Measurements from ENCODE around the gene CNN2. TPM values are rescaled to one million over a fixed set of nuclear protein-coding genes. Genes with fewer than 3 reads are reported as not detected.
A peak's percentile ranks its signal among the peaks of the same experiment; 100 is the strongest.

The CNN2 gene
- total RNA-seq, 2 experiments from 2014 or later = 513 to 519 TPM

DNA sequence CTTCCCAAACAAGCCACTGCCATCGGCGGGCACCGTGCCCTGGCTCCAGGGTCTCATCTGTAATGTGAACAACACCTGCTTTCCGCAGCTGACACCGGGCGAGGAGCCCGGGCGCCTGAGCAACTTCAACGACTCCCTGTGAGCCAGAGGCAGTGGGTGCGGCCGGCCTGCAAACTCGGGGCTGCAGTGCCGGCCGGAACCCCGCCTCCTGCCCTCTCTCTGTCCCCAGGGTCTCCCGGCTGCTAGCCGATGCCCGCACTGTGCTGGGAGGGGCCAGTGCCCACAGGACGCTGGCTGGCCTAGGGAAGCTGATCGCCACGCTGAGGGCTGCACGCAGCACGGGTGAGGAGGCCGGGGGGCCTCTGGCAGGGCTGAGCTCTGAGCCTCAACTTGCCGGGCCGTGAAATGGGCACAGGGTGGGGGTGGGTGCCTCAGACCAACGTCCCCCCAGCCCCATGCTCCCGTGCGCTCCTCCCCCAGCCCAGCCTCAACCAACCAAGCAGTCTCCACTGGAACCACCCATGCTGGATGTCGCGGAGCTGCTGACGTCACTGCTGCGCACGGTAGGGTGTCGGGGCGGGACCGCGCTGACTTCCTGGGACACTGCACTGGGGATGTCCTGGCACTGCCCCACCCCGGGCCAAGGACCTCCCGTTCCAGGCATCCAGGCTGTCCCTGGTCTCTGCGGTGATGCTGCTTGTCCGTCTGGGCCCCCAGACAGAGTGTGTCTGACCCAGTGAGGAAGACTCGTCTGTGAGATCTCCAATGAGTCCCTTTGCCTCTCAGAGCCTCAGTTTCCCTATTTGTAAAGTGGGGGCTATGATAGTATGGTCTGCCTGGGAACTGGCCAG, 15.7 kb downstream of the CNN2 start:
- no peak for DNase-seq
- no peak overlapping the region for H3K27ac Mint-ChIP-seq
- no peak overlapping the region for H3K4me3 Mint-ChIP-seq
- H3K9me3 Mint-ChIP-seq = no peaks in the 10 kb centered on the region
- H3K4me1 Mint-ChIP-seq = peaks cover 52% of the 10 kb centered on the region
- peaks cover 51% of the 10 kb centered on the region for H3K36me3 Mint-ChIP-seq (ENCODE audit: low read depth)
- CTCF ChIA-PET = interaction anchor here (1.1 to 2.1 kb wide), 2 partner anchors 12 to 151 kb away, joined by 3 to 5 read pairs; no protein-coding TSS in a partner anchor
- POLR2A ChIA-PET = interaction anchor here (0.9 to 7.2 kb wide), 10 partner anchors 10 to 241 kb away, joined by 3 to 134 read pairs (median 14); partner anchors contain the start of genes ARHGAP45, CNN2, RNU6-2 and TMEM259
- H3K27me3 Mint-ChIP-seq = no peaks in the 10 kb centered on the region

DNA sequence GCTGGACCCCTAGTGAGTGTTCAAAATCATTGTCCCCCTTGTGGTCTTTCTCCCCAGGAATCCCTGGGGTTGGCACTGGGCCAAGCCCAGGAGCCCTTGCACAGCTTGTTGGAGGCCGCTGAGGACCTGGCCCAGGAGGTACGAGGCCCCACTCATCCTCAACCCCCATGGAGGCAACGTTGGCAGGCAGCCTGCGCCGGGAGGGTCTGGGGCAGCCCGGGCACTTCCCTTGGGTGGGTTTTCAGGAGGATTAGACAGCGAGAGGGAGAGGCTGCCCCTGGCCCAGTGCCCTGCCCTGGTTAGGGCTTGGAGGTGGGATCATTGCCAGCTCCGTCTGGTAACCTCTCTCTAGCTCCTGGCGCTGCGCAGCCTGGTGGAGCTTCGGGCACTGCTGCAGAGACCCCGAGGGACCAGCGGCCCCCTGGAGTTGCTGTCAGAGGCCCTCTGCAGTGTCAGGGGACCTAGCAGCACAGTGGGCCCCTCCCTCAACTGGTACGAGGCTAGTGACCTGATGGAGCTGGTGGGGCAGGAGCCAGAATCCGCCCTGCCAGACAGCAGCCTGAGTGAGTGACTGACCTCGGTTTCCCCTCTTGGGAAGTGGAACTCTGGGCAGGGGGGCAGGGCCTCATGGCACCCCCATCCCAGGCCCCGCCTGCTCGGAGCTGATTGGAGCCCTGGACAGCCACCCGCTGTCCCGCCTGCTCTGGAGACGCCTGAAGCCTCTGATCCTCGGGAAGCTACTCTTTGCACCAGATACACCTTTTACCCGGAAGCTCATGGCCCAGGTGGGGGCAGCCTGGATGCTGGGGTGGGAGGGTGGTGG, 16.5 kb downstream of the CNN2 start:
- no peaks in the 10 kb centered on the region for H3K9me3 Mint-ChIP-seq
- no peaks in the 10 kb centered on the region for H3K27me3 Mint-ChIP-seq
- peaks cover 45% of the 10 kb centered on the region for H3K36me3 Mint-ChIP-seq (ENCODE audit: low read depth)
- no peak overlapping the region for H3K27ac Mint-ChIP-seq
- CTCF ChIA-PET = interaction anchor here (2.1 kb wide), 1 partner anchor 150 kb away, joined by 5 read pairs; no protein-coding TSS in a partner anchor
- DNase-seq = no peak
- POLR2A ChIA-PET = interaction anchor here (0.7 to 1.4 kb wide), 8 partner anchors 11 to 45 kb away, joined by 3 to 7 read pairs (median 3); partner anchors contain the start of genes ARHGAP45 and CNN2
- peaks cover 45% of the 10 kb centered on the region for H3K4me1 Mint-ChIP-seq
- no peak overlapping the region for H3K4me3 Mint-ChIP-seq

DNA sequence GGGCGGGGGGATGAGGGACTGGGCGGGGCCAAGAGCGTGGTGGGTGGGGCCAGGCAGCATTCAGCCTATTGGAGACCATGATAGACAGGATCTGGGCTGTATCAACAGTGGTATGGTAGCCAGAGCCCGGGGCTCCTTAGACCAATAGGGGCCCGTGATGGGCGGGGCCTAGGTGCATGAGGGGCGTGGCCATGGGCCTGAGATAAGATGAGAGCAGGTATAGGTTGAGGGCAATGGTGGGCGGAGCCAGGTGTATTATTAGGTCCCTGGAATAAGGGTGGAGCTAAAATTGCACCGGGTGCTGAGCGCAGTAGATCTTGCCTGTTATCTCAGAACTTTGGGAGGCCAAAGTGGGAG, 18.8 kb downstream of the CNN2 start:
- Mint-ChIP-seq H3K9me3 (no peaks in the 10 kb centered on the region), H3K4me1 (peaks cover 24% of the 10 kb centered on the region), H3K27ac (peak overlapping the region; percentile 54), H3K27me3 (no peaks in the 10 kb centered on the region), H3K4me3 (no peak overlapping the region), H3K36me3 (ENCODE audit: low read depth) (peaks cover 26% of the 10 kb centered on the region)
- ChIA-PET POLR2A (interaction anchor here (1.0 kb wide), 1 partner anchor 27 kb away, joined by 3 read pairs; no protein-coding TSS in a partner anchor), CTCF (no interaction called here)
- peak; percentile 77 for DNase-seq

GRCh38 chr19:1046117-1046626, 19.8 kb downstream of the CNN2 start:
- Mint-ChIP-seq H3K9me3 (no peaks in the 10 kb centered on the region), H3K4me3 (no peak overlapping the region), H3K27ac (no peak overlapping the region), H3K27me3 (no peaks in the 10 kb centered on the region), H3K4me1 (peaks cover 18% of the 10 kb centered on the region), H3K36me3 (ENCODE audit: low read depth) (peaks cover 26% of the 10 kb centered on the region)
- CTCF ChIA-PET = no interaction called here
- POLR2A ChIA-PET = interaction anchor here (1.0 to 3.2 kb wide), 3 partner anchors 21 to 26 kb away, joined by 3 to 10 read pairs (median 5); partner anchors contain the start of genes ARHGAP45, RNU6-2 and TMEM259
- DNase-seq = no peak

DNA sequence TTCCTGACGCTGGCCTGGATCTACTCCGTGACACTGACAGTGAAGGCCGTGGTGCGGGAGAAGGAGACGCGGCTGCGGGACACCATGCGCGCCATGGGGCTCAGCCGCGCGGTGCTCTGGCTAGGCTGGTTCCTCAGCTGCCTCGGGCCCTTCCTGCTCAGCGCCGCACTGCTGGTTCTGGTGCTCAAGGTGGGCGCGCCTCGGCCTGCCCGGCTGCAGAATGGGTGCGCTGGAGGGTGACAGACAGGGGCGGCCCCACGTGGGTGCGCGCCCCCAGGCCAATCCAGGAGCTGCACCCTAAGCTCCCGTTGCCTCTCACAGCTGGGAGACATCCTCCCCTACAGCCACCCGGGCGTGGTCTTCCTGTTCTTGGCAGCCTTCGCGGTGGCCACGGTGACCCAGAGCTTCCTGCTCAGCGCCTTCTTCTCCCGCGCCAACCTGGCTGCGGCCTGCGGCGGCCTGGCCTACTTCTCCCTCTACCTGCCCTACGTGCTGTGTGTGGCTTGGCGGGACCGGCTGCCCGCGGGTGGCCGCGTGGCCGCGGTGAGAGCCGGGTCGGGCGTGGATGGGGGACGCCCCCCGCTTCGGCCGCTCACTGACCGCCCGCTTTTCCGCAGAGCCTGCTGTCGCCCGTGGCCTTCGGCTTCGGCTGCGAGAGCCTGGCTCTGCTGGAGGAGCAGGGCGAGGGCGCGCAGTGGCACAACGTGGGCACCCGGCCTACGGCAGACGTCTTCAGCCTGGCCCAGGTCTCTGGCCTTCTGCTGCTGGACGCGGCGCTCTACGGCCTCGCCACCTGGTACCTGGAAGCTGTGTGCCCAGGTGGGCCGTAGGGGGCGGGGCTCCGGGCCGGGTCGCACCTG, 20.7 kb downstream of the CNN2 start:
- POLR2A ChIA-PET = interaction anchor here (0.6 to 3.2 kb wide), 6 partner anchors 8 to 41 kb away, joined by 3 to 10 read pairs (median 4); partner anchors contain the start of genes ARHGAP45, RNU6-2 and TMEM259
- Mint-ChIP-seq H3K4me1 (peaks cover 17% of the 10 kb centered on the region), H3K27me3 (no peaks in the 10 kb centered on the region), H3K27ac (no peak overlapping the region), H3K9me3 (no peaks in the 10 kb centered on the region), H3K36me3 (ENCODE audit: low read depth) (peaks cover 30% of the 10 kb centered on the region), H3K4me3 (no peak overlapping the region)
- DNase-seq = peak; percentile 69
- CTCF ChIA-PET = no interaction called here

DNA sequence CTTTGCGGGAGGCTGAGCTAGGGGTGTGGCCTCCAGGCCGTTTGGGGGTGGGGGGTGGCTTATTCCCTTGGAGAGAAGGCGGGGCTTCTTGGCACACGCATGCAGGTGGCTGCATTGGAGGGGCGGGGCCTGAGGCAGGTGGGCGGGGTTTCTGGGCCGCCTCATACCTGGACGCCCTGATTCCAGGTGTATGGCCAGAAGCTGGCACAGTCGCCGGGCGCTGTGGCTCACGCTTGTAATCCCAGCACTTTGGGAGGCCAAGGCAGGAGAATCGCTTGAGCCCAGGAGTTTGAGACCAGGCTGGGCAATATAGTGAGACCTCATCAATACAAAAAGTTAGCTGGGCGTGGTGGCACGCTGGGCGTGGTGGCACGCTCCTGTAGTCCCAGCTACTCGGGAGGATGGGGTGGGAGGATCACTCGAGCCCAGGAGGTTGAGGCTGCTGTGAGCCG, 21.3 kb downstream of the CNN2 start:
- no peak for DNase-seq

DNA sequence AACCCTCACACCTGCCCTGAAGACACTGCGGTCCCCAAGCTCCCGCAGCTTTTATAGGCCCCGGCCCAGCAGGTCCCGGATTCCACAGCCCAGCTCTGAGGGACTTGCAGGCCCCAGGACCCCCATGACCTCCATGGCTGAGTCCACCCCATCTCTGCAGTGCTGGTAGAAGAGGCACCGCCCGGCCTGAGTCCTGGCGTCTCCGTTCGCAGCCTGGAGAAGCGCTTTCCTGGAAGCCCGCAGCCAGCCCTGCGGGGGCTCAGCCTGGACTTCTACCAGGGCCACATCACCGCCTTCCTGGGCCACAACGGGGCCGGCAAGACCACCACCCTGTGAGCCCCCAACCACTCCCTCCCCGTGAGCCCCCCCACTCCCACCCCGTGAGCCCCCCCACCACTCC, 22.7 kb downstream of the CNN2 start:
- CTCF ChIA-PET = interaction anchor here (0.6 kb wide), 1 partner anchor 146 kb away, joined by 3 read pairs; no protein-coding TSS in a partner anchor
- DNase-seq = no peak
- Mint-ChIP-seq H3K27me3 (no peaks in the 10 kb centered on the region), H3K4me1 (peaks cover 16% of the 10 kb centered on the region), H3K27ac (no peak overlapping the region), H3K36me3 (ENCODE audit: low read depth) (peaks cover 22% of the 10 kb centered on the region), H3K9me3 (no peaks in the 10 kb centered on the region), H3K4me3 (no peak overlapping the region)
- POLR2A ChIA-PET = interaction anchor here (0.8 to 3.2 kb wide), 2 partner anchors 18 to 24 kb away, joined by 3 to 10 read pairs; partner anchors contain the start of gene ARHGAP45

More for the DNA sequence above, 21.3 kb downstream of the CNN2 start:
- no peaks in the 10 kb centered on the region for H3K27me3 Mint-ChIP-seq
- H3K4me1 Mint-ChIP-seq = peaks cover 14% of the 10 kb centered on the region
- no peak overlapping the region for H3K4me3 Mint-ChIP-seq
- H3K36me3 Mint-ChIP-seq (ENCODE audit: low read depth) = peaks cover 26% of the 10 kb centered on the region
- CTCF ChIA-PET = no interaction called here
- no peak overlapping the region for H3K27ac Mint-ChIP-seq
- H3K9me3 Mint-ChIP-seq = no peaks in the 10 kb centered on the region
- POLR2A ChIA-PET = interaction anchor here (0.7 to 3.2 kb wide), 3 partner anchors 9 to 40 kb away, joined by 3 to 10 read pairs (median 3); partner anchors contain the start of gene ARHGAP45

DNA sequence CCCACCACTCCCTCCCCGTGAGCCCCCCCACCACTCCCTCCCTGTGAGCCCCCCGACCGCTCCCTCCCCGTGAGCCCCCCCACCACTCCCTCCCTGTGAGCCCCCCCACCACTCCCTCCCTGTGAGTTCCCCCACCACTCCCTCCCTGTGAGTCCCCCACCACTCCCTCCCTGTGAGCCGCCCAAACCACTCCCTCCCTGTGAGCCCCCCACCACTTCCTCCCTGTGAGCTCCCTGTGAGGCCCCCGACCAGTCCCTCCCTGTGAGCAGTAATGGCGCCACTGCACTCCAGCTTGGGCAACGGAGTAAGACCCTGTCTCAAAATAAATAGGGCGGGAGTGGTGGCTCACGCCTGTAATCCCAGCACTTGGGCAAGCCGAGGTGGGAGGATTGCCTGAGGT, 23.4 kb downstream of the CNN2 start:
- Mint-ChIP-seq H3K36me3 (ENCODE audit: low read depth) (peaks cover 17% of the 10 kb centered on the region), H3K9me3 (no peaks in the 10 kb centered on the region), H3K27me3 (no peaks in the 10 kb centered on the region), H3K4me1 (peaks cover 16% of the 10 kb centered on the region), H3K27ac (no peak overlapping the region), H3K4me3 (no peak overlapping the region)
- no peak for DNase-seq
- CTCF ChIA-PET = no interaction called here
- POLR2A ChIA-PET = interaction anchor here (0.9 kb wide), 1 partner anchor 15 kb away, joined by 3 read pairs; no protein-coding TSS in a partner anchor

- Mint-ChIP-seq H3K27me3 (no peaks in the 10 kb centered on the region), H3K4me1 (peaks cover 12% of the 10 kb centered on the region), H3K27ac (no peak overlapping the region), H3K4me3 (no peak overlapping the region), H3K36me3 (ENCODE audit: low read depth) (peaks cover 9% of the 10 kb centered on the region), H3K9me3 (no peaks in the 10 kb centered on the region)
- POLR2A ChIA-PET = interaction anchor here (0.7 to 1.4 kb wide), 2 partner anchors 15 to 21 kb away, joined by 4 read pairs; no protein-coding TSS in a partner anchor
- no peak for DNase-seq
- CTCF ChIA-PET = no interaction called here
Observed at GRCh38 chr19:1050989-1051788, 24.8 kb downstream of the CNN2 start.

DNA sequence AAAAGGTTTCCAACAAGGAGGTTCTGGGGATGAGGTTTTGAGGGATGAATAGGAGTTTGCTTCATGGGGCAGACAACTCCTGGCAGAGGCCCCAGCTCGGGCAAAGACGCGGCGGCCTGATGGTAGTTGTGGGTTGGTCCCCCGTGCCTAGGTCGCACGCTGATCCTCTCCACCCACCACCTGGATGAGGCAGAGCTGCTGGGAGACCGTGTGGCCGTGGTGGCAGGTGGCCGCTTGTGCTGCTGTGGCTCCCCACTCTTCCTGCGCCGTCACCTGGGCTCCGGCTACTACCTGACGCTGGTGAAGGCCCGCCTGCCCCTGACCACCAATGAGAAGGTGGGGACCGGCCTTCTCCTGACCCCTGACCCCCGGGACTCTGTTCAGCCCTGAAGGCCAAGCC, 25.4 kb downstream of the CNN2 start:
- Mint-ChIP-seq H3K27me3 (no peaks in the 10 kb centered on the region), H3K36me3 (ENCODE audit: low read depth) (peaks cover 14% of the 10 kb centered on the region), H3K4me3 (no peak overlapping the region), H3K4me1 (peaks cover 10% of the 10 kb centered on the region), H3K27ac (no peak overlapping the region), H3K9me3 (no peaks in the 10 kb centered on the region)
- DNase-seq = no peak
- ChIA-PET CTCF (no interaction called here), POLR2A (interaction anchor here (0.7 to 2.3 kb wide), 3 partner anchors 12 to 21 kb away, joined by 4 to 8 read pairs (median 4); partner anchors contain the start of gene ABCA7)

DNA sequence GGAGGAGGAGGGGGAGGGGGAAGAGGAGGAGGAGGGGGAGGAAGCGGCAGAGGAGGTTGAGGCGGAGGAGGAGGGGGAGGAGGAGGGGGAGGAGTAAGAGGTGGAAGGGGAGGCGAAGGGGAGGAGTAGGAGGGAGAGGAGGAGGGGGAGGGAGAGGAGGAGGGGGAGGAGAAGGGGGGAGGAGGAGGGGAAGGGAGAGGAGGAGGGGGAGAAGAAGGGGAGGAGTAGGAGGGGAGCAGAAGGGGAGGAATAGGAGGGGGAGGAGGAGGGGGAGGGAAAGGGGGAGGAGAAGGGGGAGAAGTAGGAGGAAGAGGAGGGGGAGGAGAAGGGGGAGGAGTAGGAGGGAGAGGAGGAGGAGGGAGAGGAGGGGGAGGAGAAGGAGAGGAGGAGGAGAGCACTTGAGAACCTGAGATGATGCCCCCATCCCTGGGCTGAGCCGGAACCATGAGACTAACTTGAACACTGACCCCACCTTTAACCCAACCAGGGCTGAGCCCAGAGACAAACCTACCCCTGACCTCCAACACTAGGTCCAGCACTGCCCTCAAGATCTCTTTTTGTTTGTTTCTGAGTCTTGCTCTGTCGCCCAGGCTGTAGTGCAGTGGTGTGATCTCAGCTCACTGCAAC, 26.1 kb downstream of the CNN2 start:
- Mint-ChIP-seq H3K4me1 (peaks cover 12% of the 10 kb centered on the region), H3K4me3 (no peak overlapping the region), H3K36me3 (ENCODE audit: low read depth) (peaks cover 17% of the 10 kb centered on the region), H3K9me3 (no peaks in the 10 kb centered on the region), H3K27me3 (no peaks in the 10 kb centered on the region), H3K27ac (no peak overlapping the region)
- no peak for DNase-seq
- POLR2A ChIA-PET = interaction anchor here (1.4 to 2.3 kb wide), 2 partner anchors 13 to 16 kb away, joined by 4 to 8 read pairs; partner anchors contain the start of gene ABCA7
- CTCF ChIA-PET = no interaction called here

Data from activated CD4-positive, alpha-beta memory T cell treated with anti-CD3 and anti-CD28 coated beads, Interleukin-2, amount 10 ng/mL, durations not matched to agents 7 days and 5 days (primary cell).